Kidney tubule cell (primary cell): Measurements from ENCODE around the gene FAM234B.
"Not testable (repeated sequence)": the region's sequence is repeated elsewhere in the genome, so short reads cannot be mapped to it uniquely, and the experiment has no call there.

Source experiments
- DNase-seq: peaks from one replicate; pipeline ENCODE4 v3.0.0-alpha.2; 2018; ENCODE audit warnings: low spot score

Gene FAM234B

GRCh38 chr12:13023811-13024530, 20.2 kb upstream of the FAM234B start:
- peak; percentile 69 for DNase-seq

DNA sequence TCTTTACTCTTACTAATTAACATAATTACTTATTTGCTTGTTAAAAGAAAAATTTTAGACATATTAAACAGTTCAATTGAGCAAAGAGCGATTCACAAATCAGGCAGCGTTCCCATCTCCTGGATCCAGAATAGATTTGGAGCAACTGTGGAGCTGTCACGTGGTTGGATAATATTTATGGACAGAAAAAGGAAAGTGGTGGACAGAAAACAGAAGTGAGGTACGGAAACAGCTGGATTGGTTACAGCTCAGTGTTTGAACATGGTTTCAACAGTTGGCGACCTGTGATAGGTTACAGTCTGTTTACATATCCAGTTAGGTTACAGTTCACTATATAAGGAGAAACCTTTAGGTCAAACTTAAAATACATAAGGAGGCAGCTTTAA, 19.7 kb upstream of the FAM234B start:
- no peak for DNase-seq

- no peak for DNase-seq
Observed at GRCh38 chr12:13026286-13026685, 17.9 kb upstream of the FAM234B start.

GRCh38 chr12:13027032-13027431, 17.1 kb upstream of the FAM234B start:
- no peak for DNase-seq

GRCh38 chr12:13027508-13027907, 16.7 kb upstream of the FAM234B start:
- DNase-seq = no peak

GRCh38 chr12:13028825-13029570, 15.2 kb upstream of the FAM234B start:
- DNase-seq = no peak

- no peak for DNase-seq
Observed at GRCh38 chr12:13030541-13031291, 13.5 kb upstream of the FAM234B start.

GRCh38 chr12:13032164-13032563, 12.0 kb upstream of the FAM234B start:
- DNase-seq = no peak

GRCh38 chr12:13033476-13033875, 10.7 kb upstream of the FAM234B start:
- no peak for DNase-seq

GRCh38 chr12:13035335-13035734, 8.8 kb upstream of the FAM234B start:
- not testable (repeated sequence) for DNase-seq

- no peak for DNase-seq
Observed at GRCh38 chr12:13036881-13037280, 7.3 kb upstream of the FAM234B start.

GRCh38 chr12:13038491-13039161, 5.6 kb upstream of the FAM234B start:
- peak; percentile 13 for DNase-seq

- DNase-seq = peak; percentile 14
Observed at GRCh38 chr12:13039328-13039956, 4.7 kb upstream of the FAM234B start.

GRCh38 chr12:13041224-13041623, 3.0 kb upstream of the FAM234B start:
- no peak for DNase-seq

- DNase-seq = no peak
Observed at GRCh38 chr12:13042666-13043230, 1.4 kb upstream of the FAM234B start.

- no peak for DNase-seq
Observed at GRCh38 chr12:13044906-13045299, 722 bp downstream of the FAM234B start.

DNA sequence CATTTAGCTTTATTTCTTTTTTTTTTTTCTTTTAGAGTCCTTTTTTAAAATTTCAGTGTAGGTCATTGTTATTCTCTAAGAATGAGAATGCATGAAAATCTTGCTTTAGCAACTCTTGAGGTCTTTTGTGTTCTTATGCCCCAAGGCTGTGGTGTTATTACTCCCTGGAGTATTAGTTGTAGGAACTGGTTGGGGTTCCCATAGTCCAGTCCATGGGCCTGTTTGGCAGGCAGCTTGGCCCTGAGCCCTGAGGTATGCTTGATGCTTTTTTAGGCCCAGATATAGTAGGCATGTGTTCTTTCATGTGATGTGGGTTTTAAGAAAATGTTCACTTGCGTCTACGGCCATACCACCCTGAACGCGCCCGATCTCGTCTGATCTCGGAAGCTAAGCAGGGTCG, 1.6 kb downstream of the FAM234B start:
- DNase-seq = no peak

DNA sequence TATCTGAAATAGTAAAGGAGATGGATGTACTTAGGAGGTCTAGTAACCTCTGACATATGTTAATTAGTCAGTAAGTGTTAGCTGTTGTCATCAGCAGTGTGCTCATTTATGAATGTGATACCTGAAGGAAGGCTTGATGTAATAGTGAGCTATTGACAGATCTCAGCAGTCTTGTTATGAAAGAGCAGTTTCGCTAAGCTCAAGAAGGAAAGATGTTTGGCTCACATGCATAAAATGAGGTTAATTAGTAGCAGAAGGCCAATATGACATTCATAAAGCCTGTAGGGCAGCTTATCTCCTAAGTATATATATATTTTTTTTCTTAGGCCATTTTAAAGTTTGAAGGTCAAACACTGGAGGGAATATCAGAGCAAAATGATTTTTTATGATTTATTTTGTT, 2.8 kb downstream of the FAM234B start:
- DNase-seq = no peak

- DNase-seq = no peak
Observed at GRCh38 chr12:13049816-13050215, 5.6 kb downstream of the FAM234B start.

- DNase-seq = no peak
Observed at GRCh38 chr12:13052421-13052820, 8.2 kb downstream of the FAM234B start.

- DNase-seq = not testable (repeated sequence)
Observed at GRCh38 chr12:13053617-13054016, 9.4 kb downstream of the FAM234B start.

GRCh38 chr12:13060581-13060980, 16.4 kb downstream of the FAM234B start:
- DNase-seq = peak; percentile 27
